Ishikawa (cell line): Measurements from ENCODE around the gene DYNC1LI2.

ENCODE experiments used
- CEBPB ChIP-seq: IDR thresholded peaks from 2 replicates; pipeline ENCODE4 v1.6.1; 2012
- EP300 ChIP-seq: IDR thresholded peaks from 2 replicates; pipeline ENCODE4 v1.6.1; 2012; ENCODE audit warnings: borderline replicate concordance
- TCF12 ChIP-seq: IDR thresholded peaks from 2 replicates; pipeline ENCODE4 v1.6.1; 2012; ENCODE audit warnings: low read depth
- YY1 ChIP-seq: IDR thresholded peaks from 2 replicates; pipeline ENCODE4 v1.6.1; 2012; ENCODE audit warnings: low read depth

DNA sequence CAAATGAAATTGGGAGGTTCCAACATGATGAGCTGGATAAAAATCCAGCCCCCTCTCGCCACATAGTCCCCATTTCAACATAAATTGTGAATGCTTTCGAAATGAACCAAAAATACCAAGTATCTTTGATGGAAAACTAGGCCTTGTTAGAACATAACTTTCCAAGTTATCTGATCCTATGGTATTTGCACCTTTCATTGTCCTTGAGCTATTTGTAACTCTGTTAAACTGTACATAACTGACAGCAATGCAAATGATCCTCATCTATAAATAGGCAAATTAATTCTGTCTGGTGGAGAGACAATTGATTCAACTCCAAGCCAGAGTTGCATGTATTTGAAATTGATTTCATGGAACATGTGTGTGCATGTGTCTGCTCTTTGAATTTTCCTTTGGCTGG, 73.1 kb downstream of the DYNC1LI2 start:
- TF ChIP-seq CEBPB (no peak), YY1 (no peak), EP300 (no peak), TCF12 (no peak)
